HCT116 (cell line): ENCODE data around the gene RAB5A.

Source experiments
- EGR1 ChIP-seq: IDR thresholded peaks from 2 replicates; pipeline ENCODE4 v1.6.1; 2012; ENCODE audit warnings: low read depth
- EZH2 ChIP-seq: fragments of 200-600 bp; sonication (generic); IDR thresholded peaks from 2 replicates; pipeline ENCODE4 v1.6.1; 2017; ENCODE audit warnings: antibody characterized with exemption, mixed run types
- SIN3A ChIP-seq: IDR thresholded peaks from 2 replicates; pipeline ENCODE4 v1.6.1; 2012; ENCODE audit warnings: low read depth
- YY1 ChIP-seq: IDR thresholded peaks from 2 replicates; pipeline ENCODE4 v1.6.1; 2011; ENCODE audit warnings: low read length, low read depth, moderate library complexity, mild to moderate bottlenecking; ENCODE audit not compliant: insufficient replicate concordance; ENCODE audit errors: extremely low read depth
- TF ChIP-seq, protein P1 (sequence below): IDR thresholded peaks from 2 replicates; pipeline ENCODE4 v1.6.1; 2012; ENCODE audit warnings: low read depth
- TF ChIP-seq, protein P2 (sequence below), 3 experiments: fragments of 200-600 bp in 1 of 3; sonication (generic) in 1 of 3; IDR thresholded peaks in 2 of 3; conservative IDR thresholded peaks in 1 of 3; 2 replicates each; pipeline ENCODE4 v1.5.1; 2012 to 2017; ENCODE audit warnings: low read depth in 2 of 3, low read length in 2 of 3, antibody characterized with exemption in 1 of 3, borderline replicate concordance in 1 of 3, control low read depth in 1 of 3, mild to moderate bottlenecking in 1 of 3, mixed read lengths in 1 of 3, mixed run types in 1 of 3, moderate library complexity in 1 of 3; ENCODE audit not compliant: insufficient read depth in 1 of 3

DNA sequence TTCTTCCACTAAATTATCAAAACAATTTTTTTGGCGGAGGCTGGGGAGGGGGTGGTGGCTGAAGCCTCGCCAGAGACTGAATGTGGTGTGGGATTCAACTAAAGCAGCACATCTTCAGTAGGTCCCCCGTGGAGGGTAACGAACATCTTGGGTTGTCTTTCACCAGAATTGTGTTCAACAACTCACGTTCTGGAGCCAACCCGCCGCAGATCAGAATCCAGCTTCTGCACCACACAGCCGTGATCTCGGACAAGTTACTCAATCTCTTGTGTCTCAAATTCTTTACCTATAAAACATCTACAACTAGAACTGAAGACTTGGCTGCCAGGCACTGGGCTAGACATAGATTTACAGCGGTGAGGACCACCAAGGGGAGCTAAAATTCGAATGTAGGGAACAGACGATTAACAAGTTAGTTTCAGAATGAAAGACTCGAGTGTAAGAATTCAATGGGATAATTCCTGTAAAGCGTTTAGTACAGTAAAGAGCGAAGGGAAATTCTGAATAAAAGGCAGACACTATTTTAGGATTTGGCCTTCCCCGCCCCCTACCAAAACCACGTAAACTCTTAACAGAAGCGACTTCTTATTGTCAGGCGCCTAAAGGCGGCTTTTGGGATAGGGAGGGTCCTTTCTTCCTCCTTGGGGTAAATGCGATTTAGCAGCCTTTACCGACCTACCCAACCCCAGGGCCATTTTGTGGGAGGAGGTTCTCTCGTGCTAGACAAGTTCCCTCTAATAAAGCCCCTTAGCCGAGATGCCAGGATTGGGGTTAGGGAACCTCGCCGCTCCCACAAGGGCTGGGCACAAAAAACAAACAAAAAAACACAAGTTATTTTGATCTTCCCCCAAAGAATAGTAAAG, 697 bp upstream of the RAB5A start:
- TF ChIP-seq, protein P1, sequence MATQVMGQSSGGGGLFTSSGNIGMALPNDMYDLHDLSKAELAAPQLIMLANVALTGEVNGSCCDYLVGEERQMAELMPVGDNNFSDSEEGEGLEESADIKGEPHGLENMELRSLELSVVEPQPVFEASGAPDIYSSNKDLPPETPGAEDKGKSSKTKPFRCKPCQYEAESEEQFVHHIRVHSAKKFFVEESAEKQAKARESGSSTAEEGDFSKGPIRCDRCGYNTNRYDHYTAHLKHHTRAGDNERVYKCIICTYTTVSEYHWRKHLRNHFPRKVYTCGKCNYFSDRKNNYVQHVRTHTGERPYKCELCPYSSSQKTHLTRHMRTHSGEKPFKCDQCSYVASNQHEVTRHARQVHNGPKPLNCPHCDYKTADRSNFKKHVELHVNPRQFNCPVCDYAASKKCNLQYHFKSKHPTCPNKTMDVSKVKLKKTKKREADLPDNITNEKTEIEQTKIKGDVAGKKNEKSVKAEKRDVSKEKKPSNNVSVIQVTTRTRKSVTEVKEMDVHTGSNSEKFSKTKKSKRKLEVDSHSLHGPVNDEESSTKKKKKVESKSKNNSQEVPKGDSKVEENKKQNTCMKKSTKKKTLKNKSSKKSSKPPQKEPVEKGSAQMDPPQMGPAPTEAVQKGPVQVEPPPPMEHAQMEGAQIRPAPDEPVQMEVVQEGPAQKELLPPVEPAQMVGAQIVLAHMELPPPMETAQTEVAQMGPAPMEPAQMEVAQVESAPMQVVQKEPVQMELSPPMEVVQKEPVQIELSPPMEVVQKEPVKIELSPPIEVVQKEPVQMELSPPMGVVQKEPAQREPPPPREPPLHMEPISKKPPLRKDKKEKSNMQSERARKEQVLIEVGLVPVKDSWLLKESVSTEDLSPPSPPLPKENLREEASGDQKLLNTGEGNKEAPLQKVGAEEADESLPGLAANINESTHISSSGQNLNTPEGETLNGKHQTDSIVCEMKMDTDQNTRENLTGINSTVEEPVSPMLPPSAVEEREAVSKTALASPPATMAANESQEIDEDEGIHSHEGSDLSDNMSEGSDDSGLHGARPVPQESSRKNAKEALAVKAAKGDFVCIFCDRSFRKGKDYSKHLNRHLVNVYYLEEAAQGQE: no peak
- TF ChIP-seq YY1: no peak
- TF ChIP-seq EZH2: no peak
- TF ChIP-seq, protein P2, sequence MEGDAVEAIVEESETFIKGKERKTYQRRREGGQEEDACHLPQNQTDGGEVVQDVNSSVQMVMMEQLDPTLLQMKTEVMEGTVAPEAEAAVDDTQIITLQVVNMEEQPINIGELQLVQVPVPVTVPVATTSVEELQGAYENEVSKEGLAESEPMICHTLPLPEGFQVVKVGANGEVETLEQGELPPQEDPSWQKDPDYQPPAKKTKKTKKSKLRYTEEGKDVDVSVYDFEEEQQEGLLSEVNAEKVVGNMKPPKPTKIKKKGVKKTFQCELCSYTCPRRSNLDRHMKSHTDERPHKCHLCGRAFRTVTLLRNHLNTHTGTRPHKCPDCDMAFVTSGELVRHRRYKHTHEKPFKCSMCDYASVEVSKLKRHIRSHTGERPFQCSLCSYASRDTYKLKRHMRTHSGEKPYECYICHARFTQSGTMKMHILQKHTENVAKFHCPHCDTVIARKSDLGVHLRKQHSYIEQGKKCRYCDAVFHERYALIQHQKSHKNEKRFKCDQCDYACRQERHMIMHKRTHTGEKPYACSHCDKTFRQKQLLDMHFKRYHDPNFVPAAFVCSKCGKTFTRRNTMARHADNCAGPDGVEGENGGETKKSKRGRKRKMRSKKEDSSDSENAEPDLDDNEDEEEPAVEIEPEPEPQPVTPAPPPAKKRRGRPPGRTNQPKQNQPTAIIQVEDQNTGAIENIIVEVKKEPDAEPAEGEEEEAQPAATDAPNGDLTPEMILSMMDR (IDR thresholded peaks at IDR 0.05 in 2 of 3, conservative IDR thresholded peaks at IDR 0.05 in 1 of 3; ENCODE audit: borderline replicate concordance in 1 of 3, insufficient read depth in 1 of 3, low read depth in 2 of 3, low read length in 2 of 3): no peak
- TF ChIP-seq EGR1: no peak
- TF ChIP-seq SIN3A: no peak
